H1 (cell line): ENCODE data around the gene POLR2C. TPM values are rescaled to one million over a fixed set of nuclear protein-coding genes. Genes with fewer than 3 reads are reported as not detected.

Source experiments
- ASH2L ChIP-seq: fragments of 200-600, 300-600 bp; sonication (generic); IDR thresholded peaks from one replicate; pipeline ENCODE4 v1.7.1; 2017; ENCODE audit warnings: low read length
- CREB1 ChIP-seq: IDR thresholded peaks from 2 replicates; pipeline ENCODE4 v1.6.1; 2012; ENCODE audit warnings: inconsistent platforms
- HDAC6 ChIP-seq: IDR thresholded peaks from one replicate; pipeline ENCODE4 v1.7.1; 2012; ENCODE audit warnings: low read depth, mild to moderate bottlenecking, inconsistent platforms, low read length, moderate library complexity
- KDM1A ChIP-seq: fragments of 200-600, 300-600 bp; sonication (generic); IDR thresholded peaks from 2 replicates; pipeline ENCODE4 v1.7.1; 2016; ENCODE audit warnings: mild to moderate bottlenecking, low read length, borderline replicate concordance
- RNF2 ChIP-seq: fragments of 200-900, 300-1000 bp; sonication (generic); IDR thresholded peaks from 2 replicates; pipeline ENCODE4 v1.7.1; 2016; ENCODE audit warnings: borderline replicate concordance, low read depth, mild to moderate bottlenecking, antibody characterized with exemption, low read length; ENCODE audit not compliant: poor library complexity, severe bottlenecking; ENCODE audit errors: missing control alignments
- polyA plus RNA-seq, 7 experiments: library from polyadenylated mRNA; depleted of rRNA in 3 of 7; stranded (reverse) in 5 of 7; unstranded in 2 of 7; fragments of >200 nt in 5 of 7; fragments of 200-250 nt in 2 of 7; gene quantifications; 1 replicate in 5 of 7; 2 replicates in 1 of 7; 4 replicates in 1 of 7; pipeline versions ENCODE4 v1.2.1 to v1.2.3, GENCODE V29; 2011 to 2013; ENCODE audit warnings: missing spikeins in 2 of 7, mixed read lengths in 2 of 7
- total RNA-seq: library from RNA; stranded (reverse); fragmentation: NEBNext Ultra II Directional; extraction: Animal tissue kit (Norgen Biotek cat#: 25700); gene quantifications from 2 replicates; pipeline ENCODE4 v1.2.1, GENCODE V29; 2021
- TF ChIP-seq, protein P1 (sequence below): fragments of 300-600 bp; sonication (generic); IDR thresholded peaks from 2 replicates; pipeline ENCODE4 v1.7.1; 2012; ENCODE audit warnings: low read length, moderate library complexity, mild to moderate bottlenecking, inconsistent platforms; ENCODE audit not compliant: insufficient replicate concordance
- TF ChIP-seq, protein P2 (sequence below): IDR thresholded peaks from 2 replicates; pipeline ENCODE4 v1.6.1; 2012; ENCODE audit warnings: inconsistent platforms

The POLR2C gene
- total and polyA plus RNA-seq, 2 of the 8 experiments (the other 6 are each of a cell fraction or from before 2014, with no cell fraction given) = 72.5 to 132 TPM

DNA sequence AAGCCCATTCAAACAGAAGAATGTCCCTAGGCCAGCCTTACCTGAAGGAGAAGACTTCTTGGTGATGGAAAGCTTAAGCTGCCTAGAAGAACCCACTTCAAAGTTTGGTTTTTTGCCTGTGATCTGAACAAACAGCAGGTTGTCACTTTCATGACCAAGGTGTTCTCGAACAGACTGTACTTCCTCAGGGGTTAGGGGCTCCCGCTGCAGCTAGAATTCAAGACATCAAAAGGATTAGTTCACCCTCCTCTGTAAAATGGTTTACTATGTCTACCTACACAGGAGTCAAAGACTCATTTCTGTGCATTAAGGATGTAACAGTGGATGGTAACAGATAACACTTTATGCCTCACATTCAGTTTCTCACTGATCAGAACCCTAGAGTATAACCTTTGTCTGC, 28.5 kb upstream of the POLR2C start (continued):
- TF ChIP-seq, protein P1, sequence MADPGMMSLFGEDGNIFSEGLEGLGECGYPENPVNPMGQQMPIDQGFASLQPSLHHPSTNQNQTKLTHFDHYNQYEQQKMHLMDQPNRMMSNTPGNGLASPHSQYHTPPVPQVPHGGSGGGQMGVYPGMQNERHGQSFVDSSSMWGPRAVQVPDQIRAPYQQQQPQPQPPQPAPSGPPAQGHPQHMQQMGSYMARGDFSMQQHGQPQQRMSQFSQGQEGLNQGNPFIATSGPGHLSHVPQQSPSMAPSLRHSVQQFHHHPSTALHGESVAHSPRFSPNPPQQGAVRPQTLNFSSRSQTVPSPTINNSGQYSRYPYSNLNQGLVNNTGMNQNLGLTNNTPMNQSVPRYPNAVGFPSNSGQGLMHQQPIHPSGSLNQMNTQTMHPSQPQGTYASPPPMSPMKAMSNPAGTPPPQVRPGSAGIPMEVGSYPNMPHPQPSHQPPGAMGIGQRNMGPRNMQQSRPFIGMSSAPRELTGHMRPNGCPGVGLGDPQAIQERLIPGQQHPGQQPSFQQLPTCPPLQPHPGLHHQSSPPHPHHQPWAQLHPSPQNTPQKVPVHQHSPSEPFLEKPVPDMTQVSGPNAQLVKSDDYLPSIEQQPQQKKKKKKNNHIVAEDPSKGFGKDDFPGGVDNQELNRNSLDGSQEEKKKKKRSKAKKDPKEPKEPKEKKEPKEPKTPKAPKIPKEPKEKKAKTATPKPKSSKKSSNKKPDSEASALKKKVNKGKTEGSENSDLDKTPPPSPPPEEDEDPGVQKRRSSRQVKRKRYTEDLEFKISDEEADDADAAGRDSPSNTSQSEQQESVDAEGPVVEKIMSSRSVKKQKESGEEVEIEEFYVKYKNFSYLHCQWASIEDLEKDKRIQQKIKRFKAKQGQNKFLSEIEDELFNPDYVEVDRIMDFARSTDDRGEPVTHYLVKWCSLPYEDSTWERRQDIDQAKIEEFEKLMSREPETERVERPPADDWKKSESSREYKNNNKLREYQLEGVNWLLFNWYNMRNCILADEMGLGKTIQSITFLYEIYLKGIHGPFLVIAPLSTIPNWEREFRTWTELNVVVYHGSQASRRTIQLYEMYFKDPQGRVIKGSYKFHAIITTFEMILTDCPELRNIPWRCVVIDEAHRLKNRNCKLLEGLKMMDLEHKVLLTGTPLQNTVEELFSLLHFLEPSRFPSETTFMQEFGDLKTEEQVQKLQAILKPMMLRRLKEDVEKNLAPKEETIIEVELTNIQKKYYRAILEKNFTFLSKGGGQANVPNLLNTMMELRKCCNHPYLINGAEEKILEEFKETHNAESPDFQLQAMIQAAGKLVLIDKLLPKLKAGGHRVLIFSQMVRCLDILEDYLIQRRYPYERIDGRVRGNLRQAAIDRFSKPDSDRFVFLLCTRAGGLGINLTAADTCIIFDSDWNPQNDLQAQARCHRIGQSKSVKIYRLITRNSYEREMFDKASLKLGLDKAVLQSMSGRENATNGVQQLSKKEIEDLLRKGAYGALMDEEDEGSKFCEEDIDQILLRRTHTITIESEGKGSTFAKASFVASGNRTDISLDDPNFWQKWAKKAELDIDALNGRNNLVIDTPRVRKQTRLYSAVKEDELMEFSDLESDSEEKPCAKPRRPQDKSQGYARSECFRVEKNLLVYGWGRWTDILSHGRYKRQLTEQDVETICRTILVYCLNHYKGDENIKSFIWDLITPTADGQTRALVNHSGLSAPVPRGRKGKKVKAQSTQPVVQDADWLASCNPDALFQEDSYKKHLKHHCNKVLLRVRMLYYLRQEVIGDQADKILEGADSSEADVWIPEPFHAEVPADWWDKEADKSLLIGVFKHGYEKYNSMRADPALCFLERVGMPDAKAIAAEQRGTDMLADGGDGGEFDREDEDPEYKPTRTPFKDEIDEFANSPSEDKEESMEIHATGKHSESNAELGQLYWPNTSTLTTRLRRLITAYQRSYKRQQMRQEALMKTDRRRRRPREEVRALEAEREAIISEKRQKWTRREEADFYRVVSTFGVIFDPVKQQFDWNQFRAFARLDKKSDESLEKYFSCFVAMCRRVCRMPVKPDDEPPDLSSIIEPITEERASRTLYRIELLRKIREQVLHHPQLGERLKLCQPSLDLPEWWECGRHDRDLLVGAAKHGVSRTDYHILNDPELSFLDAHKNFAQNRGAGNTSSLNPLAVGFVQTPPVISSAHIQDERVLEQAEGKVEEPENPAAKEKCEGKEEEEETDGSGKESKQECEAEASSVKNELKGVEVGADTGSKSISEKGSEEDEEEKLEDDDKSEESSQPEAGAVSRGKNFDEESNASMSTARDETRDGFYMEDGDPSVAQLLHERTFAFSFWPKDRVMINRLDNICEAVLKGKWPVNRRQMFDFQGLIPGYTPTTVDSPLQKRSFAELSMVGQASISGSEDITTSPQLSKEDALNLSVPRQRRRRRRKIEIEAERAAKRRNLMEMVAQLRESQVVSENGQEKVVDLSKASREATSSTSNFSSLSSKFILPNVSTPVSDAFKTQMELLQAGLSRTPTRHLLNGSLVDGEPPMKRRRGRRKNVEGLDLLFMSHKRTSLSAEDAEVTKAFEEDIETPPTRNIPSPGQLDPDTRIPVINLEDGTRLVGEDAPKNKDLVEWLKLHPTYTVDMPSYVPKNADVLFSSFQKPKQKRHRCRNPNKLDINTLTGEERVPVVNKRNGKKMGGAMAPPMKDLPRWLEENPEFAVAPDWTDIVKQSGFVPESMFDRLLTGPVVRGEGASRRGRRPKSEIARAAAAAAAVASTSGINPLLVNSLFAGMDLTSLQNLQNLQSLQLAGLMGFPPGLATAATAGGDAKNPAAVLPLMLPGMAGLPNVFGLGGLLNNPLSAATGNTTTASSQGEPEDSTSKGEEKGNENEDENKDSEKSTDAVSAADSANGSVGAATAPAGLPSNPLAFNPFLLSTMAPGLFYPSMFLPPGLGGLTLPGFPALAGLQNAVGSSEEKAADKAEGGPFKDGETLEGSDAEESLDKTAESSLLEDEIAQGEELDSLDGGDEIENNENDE = no peak
- no peak for TF ChIP-seq ASH2L
- TF ChIP-seq KDM1A = no peak
- TF ChIP-seq CREB1 = no peak
- no peak for TF ChIP-seq RNF2
- TF ChIP-seq, protein P2, sequence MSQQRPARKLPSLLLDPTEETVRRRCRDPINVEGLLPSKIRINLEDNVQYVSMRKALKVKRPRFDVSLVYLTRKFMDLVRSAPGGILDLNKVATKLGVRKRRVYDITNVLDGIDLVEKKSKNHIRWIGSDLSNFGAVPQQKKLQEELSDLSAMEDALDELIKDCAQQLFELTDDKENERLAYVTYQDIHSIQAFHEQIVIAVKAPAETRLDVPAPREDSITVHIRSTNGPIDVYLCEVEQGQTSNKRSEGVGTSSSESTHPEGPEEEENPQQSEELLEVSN = no peak
- no peak for TF ChIP-seq HDAC6
